Measurements from ENCODE around the gene GPR4. TPM values are rescaled to one million over a fixed set of nuclear protein-coding genes. Genes with fewer than 3 reads are reported as not detected.

GPR4 gene
- total RNA-seq, 1 donor from 2014 or later = not detected

DNA sequence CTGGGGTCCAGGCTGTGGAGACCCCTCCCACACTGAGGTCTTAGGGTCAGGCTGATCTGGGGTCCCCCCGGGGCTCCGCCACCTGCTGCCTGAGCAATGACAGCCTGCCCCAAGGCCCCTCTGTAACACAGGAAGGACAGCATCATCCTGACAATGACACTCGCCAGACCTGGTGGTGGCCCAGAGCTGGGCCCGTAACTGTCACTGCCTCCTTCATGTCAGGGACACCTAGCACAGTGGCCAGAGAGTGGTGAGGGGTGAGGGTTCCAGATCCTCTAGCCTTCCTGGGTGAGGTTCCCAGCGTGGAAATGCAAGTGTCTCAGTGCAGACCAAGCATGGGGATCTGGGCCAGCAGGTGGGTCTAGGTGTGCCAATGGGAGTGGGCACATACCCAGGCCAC is 45.2 kb downstream of the GPR4 start:
- Mint-ChIP-seq H3K9me3 (no peaks in the 10 kb centered on the region), H3K4me3 (no peak overlapping the region), H3K36me3 (ENCODE audit: low read depth) (no peaks in the 10 kb centered on the region), H3K4me1 (peaks cover 5% of the 10 kb centered on the region), H3K27ac (ENCODE audit: unreplicated experiment) (no peak overlapping the region), H3K27me3 (ENCODE audit: low read depth) (no peaks in the 10 kb centered on the region)
- TF ChIP-seq, protein P1, sequence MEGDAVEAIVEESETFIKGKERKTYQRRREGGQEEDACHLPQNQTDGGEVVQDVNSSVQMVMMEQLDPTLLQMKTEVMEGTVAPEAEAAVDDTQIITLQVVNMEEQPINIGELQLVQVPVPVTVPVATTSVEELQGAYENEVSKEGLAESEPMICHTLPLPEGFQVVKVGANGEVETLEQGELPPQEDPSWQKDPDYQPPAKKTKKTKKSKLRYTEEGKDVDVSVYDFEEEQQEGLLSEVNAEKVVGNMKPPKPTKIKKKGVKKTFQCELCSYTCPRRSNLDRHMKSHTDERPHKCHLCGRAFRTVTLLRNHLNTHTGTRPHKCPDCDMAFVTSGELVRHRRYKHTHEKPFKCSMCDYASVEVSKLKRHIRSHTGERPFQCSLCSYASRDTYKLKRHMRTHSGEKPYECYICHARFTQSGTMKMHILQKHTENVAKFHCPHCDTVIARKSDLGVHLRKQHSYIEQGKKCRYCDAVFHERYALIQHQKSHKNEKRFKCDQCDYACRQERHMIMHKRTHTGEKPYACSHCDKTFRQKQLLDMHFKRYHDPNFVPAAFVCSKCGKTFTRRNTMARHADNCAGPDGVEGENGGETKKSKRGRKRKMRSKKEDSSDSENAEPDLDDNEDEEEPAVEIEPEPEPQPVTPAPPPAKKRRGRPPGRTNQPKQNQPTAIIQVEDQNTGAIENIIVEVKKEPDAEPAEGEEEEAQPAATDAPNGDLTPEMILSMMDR (conservative IDR thresholded peaks at IDR 0.05) = no peak
- no peak for DNase-seq (ENCODE audit: low read depth, low spot score)

DNA sequence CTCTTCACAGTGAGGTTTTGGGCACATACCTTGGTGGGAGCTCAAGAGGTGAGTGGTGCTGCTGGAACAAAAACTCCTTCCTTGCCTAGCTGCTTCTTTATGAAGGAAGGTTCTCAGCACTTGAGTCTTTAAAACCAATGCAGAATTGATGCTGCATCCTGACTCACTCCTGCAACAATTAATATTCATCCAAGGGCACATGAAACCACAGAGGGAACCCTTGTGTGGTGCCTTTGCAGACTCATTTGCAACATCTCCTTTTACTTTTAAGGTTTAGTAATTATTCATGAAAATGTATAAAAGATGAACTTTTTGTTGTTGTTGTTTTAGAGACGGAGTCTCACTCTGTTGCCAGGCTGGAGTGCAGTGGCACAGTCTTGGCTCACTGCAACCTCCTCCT is 47.5 kb downstream of the GPR4 start:
- TF ChIP-seq, protein P1 (conservative IDR thresholded peaks at IDR 0.05) = no peak
- Mint-ChIP-seq H3K4me3 (no peak overlapping the region), H3K4me1 (peaks cover 5% of the 10 kb centered on the region), H3K9me3 (no peaks in the 10 kb centered on the region), H3K27ac (ENCODE audit: unreplicated experiment) (no peak overlapping the region), H3K36me3 (ENCODE audit: low read depth) (no peaks in the 10 kb centered on the region), H3K27me3 (ENCODE audit: low read depth) (no peaks in the 10 kb centered on the region)
- DNase-seq (ENCODE audit: low read depth, low spot score) = no peak

DNA sequence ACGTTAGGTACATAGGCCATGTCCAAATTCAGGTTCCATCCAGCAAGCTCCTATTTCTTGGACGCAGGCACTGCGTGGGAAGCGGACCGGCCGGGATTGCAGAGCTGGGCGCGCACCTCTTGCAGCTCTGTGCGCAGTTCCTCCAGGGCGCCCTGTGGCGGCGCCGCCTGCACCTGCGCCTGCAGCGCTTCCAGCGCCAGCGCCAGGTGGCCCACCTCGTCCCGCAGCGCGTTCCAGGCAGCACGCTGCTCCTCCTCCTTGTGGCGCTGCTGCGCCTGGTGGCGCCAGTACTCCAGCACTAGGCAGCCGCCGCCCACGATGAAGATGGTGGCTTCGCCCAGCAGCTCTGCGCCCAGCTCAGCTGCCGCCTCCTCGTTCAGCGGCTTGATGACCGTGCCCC is 48.5 kb downstream of the GPR4 start:
- TF ChIP-seq, protein P1 (conservative IDR thresholded peaks at IDR 0.05) = no peak
- peaks cover 3% of the 10 kb centered on the region for H3K4me1 Mint-ChIP-seq
- H3K36me3 Mint-ChIP-seq (ENCODE audit: low read depth) = no peaks in the 10 kb centered on the region
- H3K27me3 Mint-ChIP-seq (ENCODE audit: low read depth) = no peaks in the 10 kb centered on the region
- H3K4me3 Mint-ChIP-seq = no peak overlapping the region
- DNase-seq (ENCODE audit: low read depth, low spot score) = no peak
- H3K9me3 Mint-ChIP-seq = no peaks in the 10 kb centered on the region
- H3K27ac Mint-ChIP-seq (ENCODE audit: unreplicated experiment) = no peak overlapping the region

DNA sequence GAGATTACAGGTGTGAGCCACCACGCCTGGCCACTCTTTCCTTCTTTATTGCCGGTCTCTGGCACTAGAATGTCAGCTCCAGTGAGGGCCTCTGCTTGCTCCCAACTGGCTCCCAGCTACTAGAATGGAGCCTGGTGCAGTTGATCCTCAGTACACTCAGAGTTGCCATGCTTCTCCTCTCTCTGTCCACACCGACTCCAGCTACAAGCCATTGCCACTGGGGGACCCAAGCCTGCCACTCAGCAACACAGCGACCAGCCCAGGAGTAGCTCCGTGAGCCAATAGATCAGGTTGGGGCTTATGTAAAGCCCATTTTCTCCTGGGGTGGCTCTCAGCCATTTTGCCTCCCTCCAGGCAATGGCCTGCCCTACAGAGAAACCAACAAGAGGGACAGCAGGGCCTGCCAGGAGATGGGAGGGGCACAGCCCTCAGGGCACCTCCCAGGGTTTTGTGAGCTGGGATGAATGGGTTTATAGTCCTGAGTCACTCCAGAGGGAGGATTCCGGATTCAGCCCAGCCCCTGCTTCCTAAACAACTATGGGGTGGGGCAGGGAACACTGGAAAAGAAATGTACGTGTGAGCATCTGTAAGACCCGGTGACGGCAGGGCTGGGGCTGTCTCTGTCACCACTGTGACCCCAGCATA is 53.9 kb downstream of the GPR4 start:
- H3K4me1 Mint-ChIP-seq = peaks cover 7% of the 10 kb centered on the region
- DNase-seq (ENCODE audit: low read depth, low spot score) = no peak
- H3K27me3 Mint-ChIP-seq (ENCODE audit: low read depth) = no peaks in the 10 kb centered on the region
- H3K27ac Mint-ChIP-seq (ENCODE audit: unreplicated experiment) = no peak overlapping the region
- no peaks in the 10 kb centered on the region for H3K9me3 Mint-ChIP-seq
- no peak overlapping the region for H3K4me3 Mint-ChIP-seq
- no peaks in the 10 kb centered on the region for H3K36me3 Mint-ChIP-seq (ENCODE audit: low read depth)
- TF ChIP-seq, protein P1 (conservative IDR thresholded peaks at IDR 0.05) = no peak

DNA sequence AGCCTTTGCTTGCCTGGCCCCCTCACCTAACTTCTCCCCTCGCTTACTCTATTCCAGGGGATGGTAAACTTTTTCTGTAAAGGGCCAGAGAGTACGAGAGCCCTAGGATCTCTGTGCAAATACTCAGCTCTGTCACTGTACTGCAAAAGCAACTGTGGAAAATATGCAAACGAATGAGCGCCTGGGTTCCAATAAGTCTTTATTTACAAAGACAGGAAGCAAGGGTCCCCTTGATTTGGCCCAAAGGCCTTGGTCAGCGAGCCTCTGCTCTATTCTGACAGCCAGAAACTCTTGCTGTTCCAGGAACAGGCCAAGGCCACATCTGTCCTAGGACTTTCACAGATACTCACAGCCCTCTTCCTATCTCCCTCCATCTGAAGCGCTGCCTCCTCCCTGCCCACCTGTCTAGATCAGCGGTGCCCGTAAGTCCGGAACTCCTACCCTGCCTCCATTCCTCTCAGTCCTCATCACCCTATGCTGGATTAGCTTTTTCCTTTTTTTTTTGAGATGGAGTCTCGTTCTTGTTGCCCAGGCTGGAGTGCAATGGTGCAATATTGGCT is 54.7 kb downstream of the GPR4 start:
- Mint-ChIP-seq H3K4me3 (no peak overlapping the region), H3K4me1 (peaks cover 7% of the 10 kb centered on the region), H3K36me3 (ENCODE audit: low read depth) (no peaks in the 10 kb centered on the region), H3K27me3 (ENCODE audit: low read depth) (no peaks in the 10 kb centered on the region), H3K27ac (ENCODE audit: unreplicated experiment) (no peak overlapping the region), H3K9me3 (no peaks in the 10 kb centered on the region)
- no peak for DNase-seq (ENCODE audit: low read depth, low spot score)
- TF ChIP-seq, protein P1 (conservative IDR thresholded peaks at IDR 0.05) = no peak
